GM18511 (cell line): ENCODE results near the gene AJAP1.

Experiments
- ATAC-seq: cut with Tn5 transposase; IDR thresholded peaks from one replicate; pipeline ENCODE4 v1.9.1; 2021; ENCODE audit warnings: mild to moderate bottlenecking, moderate library complexity; ENCODE audit not compliant: unreplicated experiment

Gene AJAP1

DNA sequence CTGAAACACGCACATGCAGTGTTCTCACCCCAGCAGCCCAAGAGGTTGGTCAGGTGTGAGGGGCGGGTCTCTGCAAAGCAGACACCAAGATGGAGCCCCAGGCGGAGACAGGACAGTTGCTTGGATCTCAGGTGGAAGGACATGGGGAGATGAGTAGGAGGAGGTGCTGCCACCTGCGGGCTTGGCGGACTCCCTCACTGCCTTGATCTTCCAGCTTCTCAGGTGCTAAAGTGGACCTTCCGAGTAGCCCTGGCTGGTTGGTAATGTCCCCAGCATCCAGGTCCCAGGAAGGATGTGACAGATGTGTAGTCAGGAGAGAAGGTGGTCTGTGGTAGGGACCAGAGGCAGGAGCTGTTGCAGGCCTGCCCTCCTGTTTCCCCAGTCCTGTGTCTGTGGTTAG lies 114.1 kb downstream of the AJAP1 start:
- no peak for ATAC-seq

DNA sequence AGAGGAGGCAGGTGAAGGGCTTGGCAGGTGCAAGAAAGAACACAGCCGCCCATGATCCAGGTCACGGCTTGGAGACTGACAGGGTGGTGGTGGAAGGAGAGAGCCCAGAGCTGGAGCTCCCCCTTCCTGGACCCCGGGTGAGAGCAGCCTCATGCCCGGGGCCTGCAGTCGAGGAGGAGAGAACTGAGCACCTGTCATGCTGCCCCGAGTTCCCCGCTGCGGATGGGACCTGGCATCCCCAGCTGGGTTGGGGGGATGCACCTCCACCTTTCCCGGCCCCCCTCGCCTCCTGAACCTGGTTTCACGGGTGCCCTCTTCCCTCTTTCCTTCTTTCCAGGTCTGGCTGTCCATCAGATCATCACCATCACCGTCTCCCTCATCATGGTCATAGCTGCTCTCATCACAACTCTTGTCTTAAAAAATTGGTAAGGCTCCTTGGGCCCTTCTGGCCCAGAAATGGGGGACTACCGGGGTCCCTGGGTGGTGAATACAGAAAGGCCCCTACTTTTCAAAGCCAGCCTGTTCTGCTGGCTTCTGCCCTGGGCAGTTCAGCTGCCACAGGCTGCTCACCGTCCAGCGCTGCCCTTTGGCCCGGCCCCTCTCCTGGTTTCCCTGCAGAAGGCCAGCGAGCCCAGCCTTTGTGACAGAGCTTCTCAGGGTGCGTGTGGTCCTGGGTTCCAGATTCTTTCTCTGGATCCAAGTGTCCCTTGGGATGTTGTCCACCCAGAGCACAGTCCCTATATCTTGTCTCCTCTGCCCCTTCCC lies 115.3 kb downstream of the AJAP1 start:
- ATAC-seq, result no peak

DNA sequence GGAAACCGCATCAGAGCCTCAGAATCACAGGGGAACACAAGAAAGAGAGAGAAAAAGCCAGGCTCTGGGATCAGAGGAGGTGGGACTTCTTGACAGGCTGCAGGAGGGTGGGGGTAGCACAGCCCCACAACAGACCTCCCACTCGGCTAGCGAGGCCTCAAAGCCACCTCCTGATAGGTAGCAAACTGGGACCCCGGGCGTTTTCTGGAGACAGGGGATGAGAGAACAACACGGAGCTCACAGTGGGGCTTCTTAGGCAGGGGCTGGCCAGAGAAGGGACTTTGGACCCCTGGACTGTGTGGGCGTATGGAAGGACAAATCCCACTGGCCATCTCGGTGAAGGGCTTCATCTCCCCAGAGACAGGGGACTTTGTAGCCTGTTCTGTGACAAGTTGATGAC lies 116.3 kb downstream of the AJAP1 start:
- no peak for ATAC-seq

DNA sequence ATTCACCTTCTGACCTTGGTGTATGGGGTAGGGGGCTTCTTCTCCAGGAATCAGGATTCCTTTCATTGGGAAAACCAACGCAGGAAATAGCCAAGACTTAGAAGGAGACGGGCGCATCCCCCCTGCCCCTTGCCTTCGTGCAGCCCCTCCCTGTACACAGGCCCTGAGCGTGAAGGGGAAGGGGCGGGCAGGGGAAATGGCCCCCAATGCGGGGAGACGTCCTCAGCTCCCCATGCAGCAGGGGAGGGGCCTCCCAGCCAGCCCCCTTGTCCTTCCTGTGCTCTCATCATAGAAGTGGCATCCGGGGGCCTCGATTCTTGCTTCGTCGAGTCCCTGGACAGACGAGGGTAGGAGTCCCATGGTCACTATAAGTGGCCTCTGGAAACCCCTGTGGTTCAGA lies 116.9 kb downstream of the AJAP1 start:
- no peak for ATAC-seq

DNA sequence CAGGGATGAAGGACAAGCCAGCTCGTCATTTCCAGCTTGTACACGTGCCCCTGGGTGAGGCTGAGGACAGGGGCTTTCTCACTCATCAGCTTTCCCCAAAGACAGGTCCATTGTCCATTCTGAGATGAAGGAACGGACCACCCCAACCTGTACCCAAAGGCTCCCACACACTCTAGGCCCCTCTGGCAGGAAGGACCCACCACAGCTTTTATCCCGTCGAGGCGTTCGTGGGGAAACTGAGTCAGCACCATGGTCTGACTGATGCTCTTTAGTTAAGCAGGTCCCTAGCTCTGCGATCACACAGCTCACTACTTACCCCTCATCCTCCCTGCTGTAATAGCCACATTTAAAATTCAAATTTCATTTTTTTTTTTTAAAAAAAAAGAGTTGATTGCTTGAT lies 117.3 kb downstream of the AJAP1 start:
- ATAC-seq, result no peak

DNA sequence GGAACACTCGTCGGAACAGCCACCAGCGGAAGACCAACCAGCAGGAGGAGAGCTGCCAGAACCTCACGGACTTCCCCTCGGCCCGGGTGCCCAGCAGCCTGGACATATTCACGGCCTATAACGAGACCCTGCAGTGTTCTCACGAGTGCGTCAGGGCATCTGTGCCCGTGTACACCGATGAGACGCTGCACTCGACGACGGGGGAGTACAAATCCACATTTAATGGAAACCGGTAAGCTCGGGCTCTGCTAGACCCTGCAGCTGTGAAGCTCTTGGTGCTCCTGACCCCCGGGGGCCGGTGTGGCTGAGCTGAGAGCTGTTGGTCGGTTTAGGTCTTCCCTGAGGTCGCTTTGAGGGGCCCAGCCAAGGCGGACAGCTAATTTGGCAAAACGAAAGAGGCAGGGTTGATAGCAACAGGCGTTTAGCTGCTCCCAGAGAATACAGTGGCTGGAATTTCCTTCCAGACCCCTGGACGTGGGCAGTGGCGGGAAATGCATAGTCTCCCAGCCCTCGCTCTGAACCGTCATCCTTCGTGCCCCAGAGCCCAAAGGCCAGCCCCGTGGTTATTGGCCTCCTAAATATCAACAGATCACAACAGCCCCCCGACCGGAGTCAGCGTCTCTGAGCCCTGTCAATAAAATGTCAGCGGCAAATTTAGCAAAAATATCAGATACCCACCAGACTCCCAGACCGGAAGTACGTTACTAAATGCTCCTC lies 118.0 kb downstream of the AJAP1 start:
- no peak for ATAC-seq

DNA sequence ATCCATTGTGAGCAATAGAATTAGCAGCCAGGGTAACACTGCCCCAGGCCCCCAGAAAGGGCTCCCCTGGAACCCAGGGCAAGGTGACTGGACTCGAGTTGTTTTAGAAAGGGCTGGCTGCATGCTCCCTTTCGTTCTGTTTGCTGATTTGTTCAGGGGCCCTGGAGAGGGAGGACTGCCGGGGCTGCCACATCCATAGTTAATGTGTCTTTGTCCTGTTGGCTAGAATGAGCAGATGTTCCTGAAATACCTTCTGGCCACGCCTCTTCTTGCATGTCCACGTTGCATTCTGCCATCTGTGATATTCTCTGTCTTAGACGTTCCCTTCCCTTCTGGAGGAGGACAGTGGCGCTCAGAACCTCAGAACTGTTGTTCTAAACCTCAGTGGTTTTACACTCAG lies 118.8 kb downstream of the AJAP1 start:
- no peak for ATAC-seq

DNA sequence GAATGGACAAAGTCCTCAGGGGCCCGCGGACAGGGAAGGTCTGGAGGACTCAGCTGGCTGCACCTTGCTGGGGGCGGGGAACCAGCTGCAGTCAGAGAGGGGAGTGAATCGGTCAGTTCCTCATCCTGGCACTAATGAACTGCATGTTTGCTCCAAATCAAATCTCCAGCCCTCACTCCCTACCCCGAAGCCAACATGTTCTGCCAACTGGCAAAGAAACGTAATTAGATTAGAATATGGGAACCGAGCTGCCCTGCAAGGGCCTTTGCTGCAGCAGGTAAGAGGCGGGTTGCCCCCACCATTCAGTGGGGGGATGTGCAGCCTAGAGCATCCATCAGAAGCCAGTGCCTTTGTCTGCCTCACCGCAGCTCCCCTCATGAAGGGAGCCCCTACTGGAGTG lies 121.1 kb downstream of the AJAP1 start:
- ATAC-seq, result no peak

DNA sequence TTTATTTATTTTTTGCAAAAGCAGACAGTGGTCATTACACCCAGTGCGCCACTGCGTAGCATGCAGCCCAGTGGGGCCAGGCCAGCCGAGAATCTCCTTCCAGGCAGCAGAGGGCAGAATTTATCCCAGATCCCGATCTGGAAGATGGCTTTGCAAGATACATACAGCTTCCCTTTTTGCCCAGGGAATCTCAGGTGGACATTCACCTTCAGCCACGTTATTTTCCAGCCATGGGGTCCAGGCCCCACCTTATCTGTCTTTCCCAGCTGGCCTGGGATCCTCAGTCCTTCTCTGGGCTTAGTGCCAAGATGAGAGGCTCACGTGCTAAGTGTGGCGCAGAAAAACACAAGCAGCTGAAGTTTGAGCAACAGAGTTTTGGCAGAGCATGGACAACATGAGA lies 123.6 kb downstream of the AJAP1 start:
- ATAC-seq, result no peak

DNA sequence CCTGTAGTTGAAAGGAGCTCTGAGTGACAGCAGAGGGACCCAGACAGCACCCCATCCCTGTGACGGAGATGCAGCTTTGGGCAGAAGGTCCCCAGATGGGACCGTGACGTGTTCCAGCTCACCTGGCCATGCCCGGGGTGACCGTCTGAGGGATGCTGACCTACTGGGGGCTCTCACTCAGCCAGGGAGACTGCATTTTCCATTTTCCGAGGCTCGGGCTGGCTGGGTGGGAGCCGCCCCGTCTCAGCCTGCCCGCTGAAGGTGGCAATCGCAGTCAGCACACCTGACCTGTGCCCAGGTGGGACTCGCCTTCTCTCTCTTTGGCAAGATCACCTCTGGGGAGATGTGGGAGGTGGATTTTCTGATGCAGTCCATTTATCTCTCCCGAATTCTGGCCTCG lies 127.2 kb downstream of the AJAP1 start:
- no peak for ATAC-seq

DNA sequence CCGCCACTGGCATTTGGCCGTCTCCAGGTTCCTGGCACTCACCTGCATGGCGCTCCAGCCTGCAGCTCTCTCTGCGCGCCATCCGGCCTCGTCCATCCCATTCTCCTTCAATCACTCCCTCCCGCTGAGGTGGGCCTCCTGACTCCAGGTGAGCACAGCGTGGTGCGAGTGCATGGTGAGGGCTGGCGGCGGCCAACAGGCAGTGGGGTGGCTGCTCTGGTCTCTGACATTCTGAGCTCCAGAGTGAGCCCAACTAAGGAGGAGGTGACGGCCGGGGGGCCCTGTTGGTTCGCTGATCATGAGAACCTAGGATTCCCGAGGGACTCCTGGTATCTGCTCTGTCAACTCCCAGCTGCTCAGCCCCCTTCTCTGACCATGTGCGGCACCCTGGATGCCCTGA lies 130.4 kb downstream of the AJAP1 start:
- no peak for ATAC-seq

DNA sequence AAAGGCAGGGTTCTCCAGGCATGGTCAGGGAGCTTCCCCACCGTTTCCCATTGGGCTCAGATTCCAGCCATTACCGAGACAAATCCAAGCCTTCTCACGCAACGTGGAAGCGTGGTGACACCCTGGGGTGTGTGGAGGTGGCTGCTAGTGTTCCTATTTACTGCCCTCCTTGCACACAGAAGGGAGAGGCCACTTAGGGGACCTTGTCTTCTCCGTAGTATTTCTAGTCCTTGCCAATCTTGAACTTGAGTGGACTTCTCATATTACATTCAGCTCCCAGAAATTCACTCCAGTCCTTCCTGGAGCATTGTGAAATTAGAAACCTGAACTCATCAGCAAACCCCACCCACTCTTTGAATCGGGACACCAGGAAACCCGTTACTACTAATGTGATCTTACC lies 131.6 kb downstream of the AJAP1 start:
- ATAC-seq, result no peak

DNA sequence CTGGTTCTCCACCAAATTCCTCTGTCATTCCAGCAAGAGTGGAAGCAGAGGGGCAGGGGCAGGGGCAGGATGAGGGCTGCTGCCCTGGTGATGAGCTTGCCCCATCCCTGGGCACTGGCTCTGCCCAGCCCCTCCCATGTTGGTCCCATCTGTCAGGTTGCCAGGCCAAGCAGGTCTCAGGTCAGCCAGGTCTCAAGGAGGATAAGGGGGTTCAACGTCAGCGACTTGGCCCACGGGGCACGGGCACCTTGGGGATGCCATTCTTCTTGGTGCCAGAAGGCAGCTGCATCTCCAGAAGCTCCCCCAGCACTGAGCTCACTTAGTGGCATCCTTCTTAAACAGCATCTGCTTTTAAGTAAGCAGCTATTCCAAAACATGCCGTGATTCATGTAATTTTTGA lies 133.1 kb downstream of the AJAP1 start:
- no peak for ATAC-seq

DNA sequence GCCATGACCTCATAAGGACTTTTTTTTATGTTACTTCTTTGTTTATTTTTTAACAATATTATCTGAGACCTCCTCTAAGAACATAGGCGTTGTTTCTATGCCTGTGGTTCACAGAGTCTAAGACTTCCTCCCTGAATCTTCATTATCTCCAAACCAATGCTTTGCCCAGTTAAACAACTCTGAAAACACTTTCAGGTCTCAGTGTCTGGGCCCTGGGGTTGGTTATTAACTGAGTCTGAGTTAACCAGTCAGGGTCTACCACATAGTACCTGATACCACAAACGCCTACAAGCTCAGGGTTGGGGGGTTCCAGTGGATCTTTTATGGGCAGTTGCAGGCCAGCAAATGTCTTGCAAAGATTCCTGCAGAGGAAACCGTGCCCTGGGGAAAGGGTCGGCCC lies 138.2 kb downstream of the AJAP1 start:
- no peak for ATAC-seq

DNA sequence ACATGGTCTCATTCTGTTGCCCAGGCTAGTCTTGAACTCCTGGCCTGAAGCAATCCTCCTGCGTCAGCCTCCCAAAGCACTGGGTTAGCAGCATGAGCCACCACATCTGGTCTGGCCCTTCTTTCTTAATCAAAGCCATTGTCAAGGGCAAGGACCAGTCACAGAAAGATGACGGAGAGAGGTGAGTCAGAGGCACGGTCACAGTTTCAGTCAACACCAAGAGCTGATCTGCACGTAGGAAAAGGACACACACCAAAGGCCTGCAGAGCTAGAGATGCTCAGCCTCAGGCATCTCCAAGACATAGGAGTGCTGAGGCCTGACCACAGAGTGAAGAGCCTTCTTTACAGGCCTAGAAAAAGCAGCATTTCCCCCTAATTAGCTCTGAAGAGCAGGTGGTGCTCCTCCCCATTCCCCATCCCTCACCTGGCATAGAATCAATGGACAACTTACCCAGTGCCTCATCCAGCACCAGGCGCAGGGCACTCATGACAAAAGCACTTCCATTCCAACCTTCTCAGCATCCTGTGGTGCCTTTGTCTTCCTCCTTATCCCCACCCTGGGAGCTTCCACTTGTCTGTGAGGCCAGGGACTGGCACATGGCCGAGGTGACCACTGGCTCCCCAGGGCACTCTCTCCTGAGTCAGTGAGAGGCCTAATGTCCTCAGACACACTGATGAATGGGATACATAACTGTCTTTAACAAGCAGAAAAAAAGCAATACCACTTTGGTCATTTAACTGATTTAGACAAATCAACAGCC lies 139.8 kb downstream of the AJAP1 start:
- ATAC-seq, result no peak

DNA sequence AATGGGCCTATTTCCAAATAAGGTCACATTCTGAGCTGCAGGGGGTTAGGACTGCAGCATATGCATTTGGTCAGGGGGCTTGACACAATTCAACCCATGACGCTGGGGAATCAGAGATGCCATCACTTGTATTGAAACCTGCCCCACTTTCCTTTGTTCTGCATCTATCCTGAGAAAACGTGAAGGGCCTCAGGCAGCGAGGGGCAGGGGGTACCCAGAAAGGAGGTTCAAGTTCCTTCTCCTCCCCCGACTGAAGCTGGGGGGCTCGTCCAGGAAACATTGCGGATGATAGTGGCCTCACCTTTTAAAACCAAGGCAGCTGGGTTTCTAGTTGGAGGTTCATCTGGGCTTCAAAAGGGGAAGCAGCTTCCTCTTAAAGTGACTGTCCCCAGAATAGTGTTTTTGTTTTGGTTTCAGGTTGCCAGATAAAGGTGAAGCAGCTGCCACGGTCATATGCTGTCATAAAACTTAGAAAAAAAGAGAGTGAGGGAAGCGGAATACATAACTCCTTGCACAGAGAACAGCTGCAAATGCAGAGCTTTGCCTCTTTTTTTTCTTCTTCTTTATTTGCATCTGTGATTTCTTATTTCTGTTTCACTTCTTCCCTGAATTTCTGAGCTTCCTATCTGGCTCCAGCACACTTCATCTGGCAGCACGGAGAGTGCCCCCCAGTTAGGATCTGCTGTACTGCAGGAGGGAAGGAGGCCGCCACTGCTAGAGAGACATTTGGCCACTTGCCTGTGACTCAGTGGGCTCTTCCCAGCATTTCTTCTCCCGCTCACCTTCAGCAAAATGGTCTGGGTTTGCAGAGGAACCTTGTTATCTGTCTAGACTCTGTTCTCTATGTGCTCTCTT lies 142.0 kb downstream of the AJAP1 start:
- ATAC-seq, result peak; percentile 91

DNA sequence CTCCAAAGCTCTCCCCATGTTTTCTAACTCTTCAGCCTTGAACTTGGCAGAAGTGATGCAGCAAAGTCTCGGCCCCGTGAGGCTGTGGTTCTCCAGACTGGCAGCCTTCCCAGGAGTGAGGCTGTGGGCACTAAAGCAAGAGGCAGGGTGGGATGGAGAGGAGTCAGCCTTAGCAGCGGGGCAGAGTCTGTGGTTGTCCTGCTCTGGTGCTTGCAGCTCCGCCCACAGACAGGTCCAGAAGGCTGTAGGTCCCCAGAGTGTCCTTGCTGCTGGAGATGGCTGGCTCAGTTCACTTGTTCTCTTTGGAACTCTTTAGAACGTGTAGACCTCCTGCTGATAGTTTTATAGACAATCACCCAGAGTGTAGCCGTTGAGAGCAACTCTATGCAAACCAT lies 142.6 kb downstream of the AJAP1 start:
- ATAC-seq, result no peak

DNA sequence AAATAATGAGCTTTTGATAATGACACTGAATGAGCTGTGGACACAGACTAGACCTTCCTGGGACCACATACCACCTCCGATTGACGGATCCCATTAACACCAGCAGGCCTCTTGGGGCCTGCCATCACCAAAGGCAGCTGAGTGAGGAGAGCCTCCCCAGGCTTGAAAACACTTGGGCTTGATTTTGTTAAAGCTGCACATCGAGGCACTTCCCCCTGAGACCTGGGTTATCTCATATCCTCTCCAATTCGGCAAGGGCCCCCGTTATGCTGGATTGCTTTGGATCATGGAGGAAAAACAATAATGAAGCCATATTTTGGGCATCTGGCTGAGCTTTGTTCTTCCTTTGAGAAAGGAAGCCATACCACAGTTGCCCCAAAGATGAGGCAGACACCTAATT lies 143.0 kb downstream of the AJAP1 start:
- ATAC-seq, result no peak

DNA sequence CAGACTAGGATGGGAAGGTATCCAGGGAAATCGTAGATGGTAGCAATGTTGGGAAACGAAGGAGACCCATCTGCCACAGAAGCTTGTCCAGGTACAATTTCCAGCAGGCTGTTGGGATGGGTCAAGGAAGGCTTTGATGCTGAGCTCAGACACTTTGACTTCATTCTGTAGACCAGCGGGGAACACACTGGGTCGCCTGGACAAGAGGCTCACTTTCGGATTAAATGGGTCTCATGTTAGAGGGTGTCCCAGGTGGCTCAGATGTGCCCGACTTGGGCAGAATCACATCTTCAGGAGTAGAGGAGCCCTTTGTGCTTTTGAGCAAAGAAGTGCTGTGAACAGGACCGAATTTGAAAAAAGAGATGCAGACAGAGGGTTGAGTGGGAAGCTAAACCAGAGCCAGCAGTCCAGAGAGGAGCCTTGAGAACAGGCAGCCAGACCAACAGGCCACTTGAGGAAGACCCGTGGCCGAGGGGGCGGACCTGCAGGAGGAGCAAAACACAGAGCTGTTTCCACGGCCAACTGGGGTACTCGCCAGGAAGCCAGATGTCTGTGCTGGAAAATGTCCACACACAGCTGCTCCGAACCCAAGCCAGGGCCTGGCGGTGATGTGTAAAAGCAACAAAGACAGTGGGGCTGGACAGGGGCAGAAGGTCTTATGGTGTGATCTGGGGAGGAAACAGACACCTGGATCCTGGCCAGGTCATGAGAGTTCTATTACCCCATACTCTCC lies 146.9 kb downstream of the AJAP1 start:
- no peak for ATAC-seq

DNA sequence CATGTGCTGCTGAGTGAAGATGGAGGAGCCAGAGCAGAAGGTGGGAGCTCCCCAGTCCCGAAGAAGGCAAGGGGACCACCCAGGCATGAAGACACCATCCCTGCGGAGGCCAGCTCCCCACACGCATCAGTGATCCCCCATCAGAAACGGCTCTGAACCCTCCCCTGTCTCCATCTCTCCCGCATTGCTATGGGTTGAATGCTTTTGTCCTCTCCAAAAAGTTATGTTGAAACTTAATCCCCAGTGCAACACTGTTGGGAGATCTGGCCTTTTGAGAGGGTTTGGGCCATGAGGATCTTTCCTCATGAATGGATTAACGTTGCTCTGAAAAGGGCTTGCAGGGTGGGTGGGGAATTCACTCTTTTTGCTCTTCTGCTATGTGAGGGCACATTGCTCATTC lies 147.6 kb downstream of the AJAP1 start:
- ATAC-seq, result no peak
